BJ (cell line): Measurements from ENCODE around the gene PPP1R14D. TPM values are rescaled to one million over a fixed set of nuclear protein-coding genes. Genes with fewer than 3 reads are reported as not detected.
"Not testable (repeated sequence)": the region's sequence is repeated elsewhere in the genome, so short reads cannot be mapped to it uniquely, and the experiment has no call there.

Experiments used
- CTCF ChIA-PET: fragments of 350-600 bp; formaldehyde crosslinking; extraction: SDS; loops from one replicate; lab custom pipeline; 2021; ENCODE audit warnings: antibody characterized with exemption, inconsistent platforms; lab: Yijun Ruan, JAX
- POLR2A ChIA-PET: fragments of 300-600 bp; sonication (Branson Sonifier 250); formaldehyde crosslinking; extraction: SDS; loops from one replicate; lab custom pipeline; 2021; ENCODE audit warnings: antibody characterized with exemption; lab: Charles Lee
- DNase-seq: peaks from one replicate; pipeline ENCODE4 v3.0.0-alpha.2; 2011; ENCODE audit warnings: low read depth
- H3K27me3 ChIP-seq: 2 replicates; pipeline ENCODE4 v1.6.0; 2011; ENCODE audit warnings: low read length; ENCODE audit not compliant: control insufficient read depth, insufficient read depth
- H3K36me3 ChIP-seq: 2 replicates; pipeline ENCODE4 v1.5.1; 2011; ENCODE audit warnings: low read length; ENCODE audit not compliant: control insufficient read depth, insufficient read depth
- H3K4me3 ChIP-seq: 2 replicates; pipeline ENCODE4 v1.5.1; 2011; ENCODE audit warnings: low read depth, mild to moderate bottlenecking, control low read depth, low read length
- CTCF ChIP-seq: IDR thresholded peaks from 2 replicates; pipeline ENCODE4 v1.5.1; 2011; ENCODE audit warnings: low read depth, mild to moderate bottlenecking, control low read depth, inconsistent platforms, low read length, moderate library complexity; ENCODE audit not compliant: insufficient read depth
- polyA plus RNA-seq: library from polyadenylated mRNA; depleted of rRNA; stranded (reverse); fragments of >200 nt; gene quantifications from 2 replicates; pipeline ENCODE4 v1.2.3, GENCODE V29; 2011

PPP1R14D gene
- polyA plus RNA-seq, 1 experiment: not detected

- Histone ChIP-seq H3K36me3 (no peaks in the 10 kb centered on the region), H3K4me3 (no peak overlapping the region), H3K27me3 (peaks cover 6% of the 10 kb centered on the region; the same call in 1 of the 2 replicates)
- ChIA-PET POLR2A (no interaction called here), CTCF (interaction anchor here (1.6 kb wide), 1 partner anchor 24 kb away, joined by 9 read pairs; no protein-coding TSS in a partner anchor)
- TF ChIP-seq CTCF: no peak
- DNase-seq: no peak
These were observed 38.7 kb upstream of the PPP1R14D start for GRCh38 chr15:40867199-40867598.

- no peak for DNase-seq
- no peak overlapping the region for H3K4me3 ChIP-seq
- H3K36me3 ChIP-seq: no peaks in the 10 kb centered on the region
- ChIA-PET POLR2A (no interaction called here), CTCF (interaction anchor here (1.4 kb wide), 1 partner anchor 9 kb away, joined by 4 read pairs; no protein-coding TSS in a partner anchor)
- no peaks in the 10 kb centered on the region; the same call in none of the 2 replicates for H3K27me3 ChIP-seq
- no peak for TF ChIP-seq CTCF
These were observed 35.3 kb upstream of the PPP1R14D start for GRCh38 chr15:40863660-40864270.

DNA sequence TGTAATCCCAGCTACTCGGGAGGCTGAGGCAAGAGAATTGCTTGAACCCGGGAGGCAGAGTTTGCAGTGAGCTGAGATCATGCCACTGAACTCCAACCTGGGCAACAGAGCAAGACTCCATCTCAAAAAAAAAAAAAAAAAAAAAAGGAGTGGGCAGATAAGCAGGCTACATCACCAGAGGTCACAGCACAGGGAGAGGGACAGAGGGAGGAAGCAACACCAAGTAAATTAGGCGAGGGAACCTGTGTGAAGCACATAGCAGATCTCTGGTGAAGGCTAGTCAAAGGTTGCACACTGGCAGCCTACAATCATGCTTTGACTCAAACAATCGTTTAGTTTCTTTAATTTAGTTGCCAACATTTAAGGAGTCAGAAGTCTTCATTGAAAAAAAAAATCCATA lies 32.6 kb upstream of the PPP1R14D start:
- H3K27me3 ChIP-seq, DNase-seq, H3K4me3 ChIP-seq, POLR2A ChIA-PET, H3K36me3 ChIP-seq: not testable (repeated sequence)
- CTCF ChIA-PET: interaction anchor here (0.7 to 7.4 kb wide), 6 partner anchors 14 to 96 kb away, joined by 3 to 201 read pairs (median 6); no protein-coding TSS in a partner anchor

DNA sequence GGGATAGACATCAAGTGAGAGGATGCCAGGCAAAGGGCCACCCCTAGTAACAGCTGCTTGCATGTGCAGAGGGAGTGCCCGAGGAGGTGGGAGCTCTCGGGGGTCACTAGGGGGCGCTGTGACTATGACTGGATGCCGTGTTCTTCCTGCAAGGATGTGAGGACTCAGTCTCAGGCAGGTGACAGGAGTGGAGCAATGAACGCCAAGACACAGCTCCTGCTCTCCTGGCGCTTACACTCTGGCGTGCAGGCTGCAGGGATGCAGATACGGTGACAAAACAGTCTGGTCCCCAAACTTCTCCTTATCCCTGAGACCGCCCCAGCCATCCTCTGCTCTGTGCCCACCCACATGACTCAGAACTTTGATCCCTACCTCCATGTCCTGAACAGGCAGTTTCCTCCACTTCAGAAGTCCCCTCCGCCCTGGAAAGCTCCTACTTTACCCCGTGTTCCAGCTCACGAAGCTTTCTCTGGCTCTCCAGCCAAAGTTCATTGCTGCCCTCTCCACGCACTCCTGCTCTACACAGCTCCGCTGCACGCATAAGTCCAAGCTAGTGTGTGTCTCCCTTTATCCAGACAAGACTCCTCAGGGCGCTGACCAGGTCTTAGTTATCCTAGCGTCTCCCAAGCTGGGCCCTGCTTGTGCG lies 30.8 kb upstream of the PPP1R14D start:
- POLR2A ChIA-PET: interaction anchor here (0.6 kb wide), 1 partner anchor 35 kb away, joined by 3 read pairs; the partner anchor contains the start of gene VPS18
- Histone ChIP-seq H3K27me3 (no peaks in the 10 kb centered on the region; the same call in none of the 2 replicates), H3K4me3 (no peak overlapping the region), H3K36me3 (no peaks in the 10 kb centered on the region)
- CTCF ChIA-PET: interaction anchor here (0.6 to 7.4 kb wide), 31 partner anchors 13 to 340 kb away, joined by 3 to 201 read pairs (median 3); partner anchors contain the start of genes C15orf62, GCHFR, RPUSD2 and SPINT1
- DNase-seq: no peak
- TF ChIP-seq CTCF: peak; percentile 88

DNA sequence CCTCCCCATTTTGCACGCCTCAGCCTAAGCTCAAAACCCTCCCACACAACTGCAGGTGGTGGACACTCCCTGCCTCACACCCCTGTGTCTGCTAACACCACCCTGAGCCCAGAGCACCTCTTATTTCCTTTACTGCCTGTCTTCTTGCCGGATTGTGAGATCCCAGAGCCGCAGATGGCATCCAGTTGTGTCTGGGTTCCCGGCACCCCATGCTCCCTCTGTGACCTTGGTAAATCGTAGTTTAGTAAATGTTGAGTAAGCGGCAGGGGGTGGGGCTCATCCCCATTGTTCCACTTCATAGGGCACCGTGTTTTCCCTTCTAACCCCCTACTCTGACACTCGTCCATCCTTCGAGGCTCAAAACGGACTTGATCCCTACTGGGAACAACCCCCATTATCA lies 30.2 kb upstream of the PPP1R14D start:
- Histone ChIP-seq H3K36me3 (no peaks in the 10 kb centered on the region), H3K27me3 (no peaks in the 10 kb centered on the region; the same call in none of the 2 replicates), H3K4me3 (no peak overlapping the region)
- CTCF ChIA-PET: interaction anchor here (0.7 to 7.4 kb wide), 32 partner anchors 12 to 473 kb away, joined by 3 to 201 read pairs (median 4); partner anchors contain the start of genes C15orf62, DNAJC17, OIP5 and RPUSD2
- POLR2A ChIA-PET: interaction anchor here (0.6 kb wide), 1 partner anchor 592 kb away, joined by 3 read pairs; no protein-coding TSS in a partner anchor
- no peak for DNase-seq
- no peak for TF ChIP-seq CTCF
